Occipital lobe (tissue), 2 donors: ENCODE data around the gene ARID5B. TPM values are rescaled to one million over a fixed set of nuclear protein-coding genes. Genes with fewer than 3 reads are reported as not detected.
A peak's percentile ranks its signal among the peaks of the same experiment; 100 is the strongest.
"Not testable (repeated sequence)": the region's sequence is repeated elsewhere in the genome, so short reads cannot be mapped to it uniquely, and the experiment has no call there.

Experiments used
- DNase-seq: peaks from one replicate; lab custom pipeline; 2025; lab: John Stamatoyannopoulos, UW
- total RNA-seq: library from RNA; depleted of rRNA; stranded (reverse); fragments of >200 nt; gene quantifications from one replicate; pipeline ENCODE4 v1.2.3, GENCODE V29; 2014

ARID5B gene
- total RNA-seq, 1 donor from 2014 or later: 27.6 TPM

GRCh38 chr10:61964059-61964709, 62.7 kb downstream of the ARID5B start:
- no peak for DNase-seq

GRCh38 chr10:61964949-61965702, 63.6 kb downstream of the ARID5B start:
- no peak for DNase-seq

- DNase-seq: no peak
Measured at GRCh38 chr10:61965703-61966395, 64.3 kb downstream of the ARID5B start.

- DNase-seq: no peak
Measured at GRCh38 chr10:61967298-61967697, 65.8 kb downstream of the ARID5B start.

- DNase-seq: no peak
Measured at GRCh38 chr10:61970182-61971002, 68.9 kb downstream of the ARID5B start.

- no peak for DNase-seq
Measured at GRCh38 chr10:61971003-61971325, 69.5 kb downstream of the ARID5B start.

GRCh38 chr10:61973169-61973568, 71.7 kb downstream of the ARID5B start:
- no peak for DNase-seq

GRCh38 chr10:61973906-61974305, 72.4 kb downstream of the ARID5B start:
- DNase-seq: no peak

GRCh38 chr10:61974601-61975390, 73.3 kb downstream of the ARID5B start:
- DNase-seq: peak; percentile 17

- DNase-seq: no peak
Measured at GRCh38 chr10:61975391-61975932, 74.0 kb downstream of the ARID5B start.

GRCh38 chr10:61976951-61977721, 75.6 kb downstream of the ARID5B start:
- not testable (repeated sequence) for DNase-seq

GRCh38 chr10:61978965-61979364, 77.5 kb downstream of the ARID5B start:
- no peak for DNase-seq

- no peak for DNase-seq
Measured at GRCh38 chr10:61981460-61981859, 80.0 kb downstream of the ARID5B start.

- no peak for DNase-seq
Measured at GRCh38 chr10:61983255-61983654, 81.8 kb downstream of the ARID5B start.

- no peak for DNase-seq
Measured at GRCh38 chr10:61984803-61985418, 83.4 kb downstream of the ARID5B start.

GRCh38 chr10:61985715-61986114, 84.2 kb downstream of the ARID5B start:
- no peak for DNase-seq

- DNase-seq: no peak
Measured at GRCh38 chr10:61986382-61986781, 84.9 kb downstream of the ARID5B start.

- no peak for DNase-seq
Measured at GRCh38 chr10:61986788-61987492, 85.4 kb downstream of the ARID5B start.

GRCh38 chr10:61987537-61987936, 86.0 kb downstream of the ARID5B start:
- no peak for DNase-seq
